Forelimb muscle (tissue), 1 donor: Measurements from ENCODE around the gene NUAK2. TPM values are rescaled to one million over a fixed set of nuclear protein-coding genes. Genes with fewer than 3 reads are reported as not detected.
A peak's percentile ranks its signal among the peaks of the same experiment; 100 is the strongest.

ENCODE experiments used
- DNase-seq: peaks from one replicate; pipeline ENCODE4 v3.0.0-alpha.2; 2013; ENCODE audit warnings: low read depth
- polyA plus RNA-seq: library from polyadenylated mRNA; unstranded; fragments of 120-200 nt; gene quantifications from one replicate; pipeline ENCODE4 v1.2.1, GENCODE V29; 2013; ENCODE audit not compliant: insufficient read length

The NUAK2 gene
- polyA plus RNA-seq, 1 donor: 0.49 TPM

GRCh38 chr1:205275133-205275532 is 46.4 kb downstream of the NUAK2 start:
- no peak for DNase-seq

- DNase-seq: no peak
These were observed 47.4 kb downstream of the NUAK2 start for GRCh38 chr1:205274041-205274691.

- DNase-seq: peak; percentile 51
These were observed 48.0 kb downstream of the NUAK2 start for GRCh38 chr1:205273551-205273982.

- DNase-seq: no peak
These were observed 49.0 kb downstream of the NUAK2 start for GRCh38 chr1:205272536-205272935.

GRCh38 chr1:205271745-205272144 is 49.8 kb downstream of the NUAK2 start:
- DNase-seq: no peak

GRCh38 chr1:205271277-205271676 is 50.3 kb downstream of the NUAK2 start:
- no peak for DNase-seq

- DNase-seq: no peak
These were observed 50.8 kb downstream of the NUAK2 start for GRCh38 chr1:205270764-205271163.

GRCh38 chr1:205270271-205270670 is 51.3 kb downstream of the NUAK2 start:
- DNase-seq: no peak

GRCh38 chr1:205269711-205270110 is 51.8 kb downstream of the NUAK2 start:
- no peak for DNase-seq

GRCh38 chr1:205268846-205269680 is 52.5 kb downstream of the NUAK2 start:
- DNase-seq: no peak

- no peak for DNase-seq
These were observed 54.1 kb downstream of the NUAK2 start for GRCh38 chr1:205267306-205267902.

GRCh38 chr1:205266611-205267305 is 54.8 kb downstream of the NUAK2 start:
- DNase-seq: no peak

- DNase-seq: no peak
These were observed 57.9 kb downstream of the NUAK2 start for GRCh38 chr1:205263580-205264190.

GRCh38 chr1:205262731-205263171 is 58.8 kb downstream of the NUAK2 start:
- DNase-seq: no peak

- no peak for DNase-seq
These were observed 59.4 kb downstream of the NUAK2 start for GRCh38 chr1:205261946-205262691.

GRCh38 chr1:205260948-205261732 is 60.4 kb downstream of the NUAK2 start:
- DNase-seq: no peak

GRCh38 chr1:205259998-205260397 is 61.5 kb downstream of the NUAK2 start:
- no peak for DNase-seq

GRCh38 chr1:205259324-205259832 is 62.2 kb downstream of the NUAK2 start:
- DNase-seq: no peak

- DNase-seq: no peak
These were observed 62.8 kb downstream of the NUAK2 start for GRCh38 chr1:205258719-205259118.

GRCh38 chr1:205258261-205258691 is 63.3 kb downstream of the NUAK2 start:
- DNase-seq: no peak
